Esophagus squamous epithelium (tissue), 5 donors: ENCODE data around the gene ZNF497. TPM values are rescaled to one million over a fixed set of nuclear protein-coding genes. Genes with fewer than 3 reads are reported as not detected.

Experiments used
- DNase-seq: peaks from one replicate; lab custom pipeline; 2025; lab: John Stamatoyannopoulos, UW
- H3K27ac ChIP-seq, 4 donors: fragments of 200-600 bp; sonication (generic); one replicate each; pipeline ENCODE4 v1.5.1; 2016 to 2019; ENCODE audit warnings: mild to moderate bottlenecking in 1 of 4
- H3K27me3 ChIP-seq, 4 donors: fragments of 200-600 bp; sonication (generic); 1 replicate in 3 of 4; 2 replicates in 1 of 4; pipeline versions ENCODE4 v1.5.1 to v1.6.0; 2017 to 2021; ENCODE audit warnings: antibody characterized with exemption in 1 of 4
- H3K36me3 ChIP-seq, 3 donors: fragments of 200-600 bp; sonication (generic); one replicate each; pipeline ENCODE4 v1.5.1; 2016 to 2019
- H3K4me1 ChIP-seq, 3 donors: fragments of 200-600 bp; sonication (generic); one replicate each; pipeline ENCODE4 v1.5.1; 2017 to 2019
- H3K4me3 ChIP-seq, 4 donors: fragments of 200-600 bp; sonication (generic); 1 replicate in 3 of 4; 2 replicates in 1 of 4; pipeline ENCODE4 v1.5.1; 2016 to 2019; ENCODE audit warnings: mild to moderate bottlenecking in 2 of 4, moderate library complexity in 1 of 4
- H3K9me3 ChIP-seq, 3 donors: fragments of 200-600 bp; sonication (generic); one replicate each; pipeline ENCODE4 v1.5.1; 2016 to 2019
- CTCF ChIP-seq, 6 experiments: fragments of 450-650 bp in 4 of 6; fragments of 200-600 bp in 2 of 6; sonication (generic) in 2 of 6; IDR thresholded peaks; one replicate each; pipeline ENCODE4 v1.5.1; 2016 to 2019; ENCODE audit warnings: antibody characterized with exemption in 6 of 6, mild to moderate bottlenecking in 4 of 6, moderate library complexity in 4 of 6
- POLR2A ChIP-seq, 4 donors: fragments of 450-650 bp; IDR thresholded peaks; one replicate each; pipeline ENCODE4 v1.6.1; 2017; ENCODE audit warnings: antibody characterized with exemption in 4 of 4, mild to moderate bottlenecking in 4 of 4, moderate library complexity in 3 of 4
- WGBS, 2 donors: methylation state at CpG; one replicate each; pipeline ENCODE4 v1.1.5; 2018; 5-methylcytosine and 5-hydroxymethylcytosine counted together
- intact Hi-C: fragments of 100-400 bp; cut with DNase I; formaldehyde crosslinking; loops from one replicate; pipeline ENCODE4 v1.15.0; 2022
- total RNA-seq, 4 donors: library from RNA; depleted of rRNA; stranded (reverse); fragments of >200 nt; gene quantifications; one replicate each; pipeline ENCODE4 v1.1.0, GENCODE V29; 2016
- donor health status: DM: yes; HTN: yes; CAD: no.

Gene ZNF497
- total RNA-seq, 4 donors from 2014 or later: 0.87 to 1.9 (median 1.4) TPM

GRCh38 chr19:58387338-58388174 is 25.0 kb upstream of the ZNF497 start:
- TF ChIP-seq CTCF (IDR thresholded peaks at IDR 0.05) (no peak), POLR2A (IDR thresholded peaks at IDR 0.05) (no peak)
- intact Hi-C loops: no loop called here
- Histone ChIP-seq H3K9me3 (no peaks in the 10 kb centered on the region), H3K27ac (peak overlapping the region; percentile 97 to 99 (median 98)), H3K4me3 (peak overlapping the region; percentile 61 to 93 (median 80)), H3K27me3 (no peaks in the 10 kb centered on the region), H3K36me3 (peaks cover 1 to 48% (median 9%) of the 10 kb centered on the region in 3 donors), H3K4me1 (peaks cover 27 to 63% (median 28%) of the 10 kb centered on the region in 3 donors)
- 5 to 6% methylated on average over 33 to 36 of the region's 39 CpGs for WGBS, 2 donors
- no peak for DNase-seq

- Histone ChIP-seq H3K27me3 (no peaks in the 10 kb centered on the region), H3K4me1 (peaks cover 31 to 68% (median 36%) of the 10 kb centered on the region in 3 donors), H3K27ac (peak within 1 kb of the TSS; percentile 97 to 99 (median 98)), H3K9me3 (no peaks in the 10 kb centered on the region), H3K36me3 (peaks cover 0 to 40% (median 7%) of the 10 kb centered on the region in 3 donors), H3K4me3 (peak within 1 kb of the TSS; percentile 61 to 93 (median 80))
- intact Hi-C loops: no loop called here
- peak; percentile 92 for DNase-seq
- 0 to 1% methylated on average over 13 to 32 of the region's 64 CpGs for WGBS, 2 donors
- peak in 3 of 4 donors; percentile 7 to 82 (median 70) for TF ChIP-seq POLR2A (IDR thresholded peaks at IDR 0.05)
- peak in 1 of 6 experiments; percentile 11 for TF ChIP-seq CTCF (IDR thresholded peaks at IDR 0.05)
These were observed 24.2 kb upstream of the ZNF497 start, which contains the start of gene RPS5 for GRCh38 chr19:58386576-58387337. Gene RPS5, plus strand, starts transcription at chr19:58387269. Its CDS starts 869 bp downstream, at chr19:58388138.

- Histone ChIP-seq H3K4me3 (peak overlapping the region; percentile 61 to 93 (median 80)), H3K36me3 (peaks cover 0 to 32% (median 5%) of the 10 kb centered on the region in 3 donors), H3K27me3 (no peaks in the 10 kb centered on the region), H3K9me3 (no peaks in the 10 kb centered on the region), H3K27ac (peak overlapping the region; percentile 97 to 99 (median 98)), H3K4me1 (peaks cover 35 to 72% (median 39%) of the 10 kb centered on the region in 3 donors)
- intact Hi-C loops: no loop called here
- DNase-seq: no peak
- WGBS, 2 donors: 33% methylated on average over 8 of the region's 36 CpGs; no CpG with 5 or more reads in 1 of the 2 donors
- TF ChIP-seq CTCF (IDR thresholded peaks at IDR 0.05) (no peak), POLR2A (IDR thresholded peaks at IDR 0.05) (no peak)
These were observed 23.5 kb upstream of the ZNF497 start for GRCh38 chr19:58385891-58386575.

- H3K4me3 ChIP-seq: peak overlapping the region in 3 of 4 donors; percentile 77 to 93 (median 82)
These were observed 22.9 kb upstream of the ZNF497 start for GRCh38 chr19:58385313-58385890.

More at GRCh38 chr19:58385313-58385890, 22.9 kb upstream of the ZNF497 start:
- peaks cover 36 to 66% (median 39%) of the 10 kb centered on the region in 3 donors for H3K4me1 ChIP-seq
- peaks cover 0 to 26% (median 5%) of the 10 kb centered on the region in 3 donors for H3K36me3 ChIP-seq
- no peaks in the 10 kb centered on the region for H3K9me3 ChIP-seq
- peak overlapping the region; percentile 97 to 99 (median 98) for H3K27ac ChIP-seq
- intact Hi-C loops: no loop called here
- WGBS, 2 donors: 71% methylated on average over 6 of the region's 9 CpGs; no CpG with 5 or more reads in 1 of the 2 donors
- DNase-seq: no peak
- no peaks in the 10 kb centered on the region for H3K27me3 ChIP-seq
- no peak for TF ChIP-seq POLR2A (IDR thresholded peaks at IDR 0.05)
- TF ChIP-seq CTCF (IDR thresholded peaks at IDR 0.05): no peak
